AML-193 (cell line): Measurements from ENCODE around the gene PLEKHH1.
A peak's percentile ranks its signal among the peaks of the same experiment; 100 is the strongest.

Source experiments
- DNase-seq, 2 experiments: peaks; one replicate each; lab custom pipeline; 2025; lab: John Stamatoyannopoulos, UW

Gene PLEKHH1

DNA sequence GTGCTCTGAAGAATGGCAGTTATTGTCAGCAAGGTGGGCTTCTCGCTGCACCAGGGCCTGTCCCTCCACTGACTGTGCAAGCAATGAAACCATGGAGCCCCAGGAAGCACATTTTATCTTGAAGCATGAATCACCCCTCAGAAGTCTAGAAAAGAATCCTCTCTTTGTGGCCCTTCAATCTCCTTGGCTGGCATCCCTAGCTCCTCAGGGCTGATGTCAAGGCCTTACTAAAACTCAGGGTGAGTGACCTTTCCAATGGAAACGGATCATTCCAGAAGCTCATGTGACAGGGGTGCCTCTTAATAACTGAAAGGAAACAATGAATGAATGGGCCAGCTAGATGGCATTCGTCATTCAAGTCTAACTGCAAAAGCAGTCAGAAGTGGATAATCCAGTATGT is 22.3 kb upstream of the PLEKHH1 start:
- no peak for DNase-seq

- no peak for DNase-seq
These were observed 20.4 kb upstream of the PLEKHH1 start for GRCh38 chr14:67512463-67513310.

DNA sequence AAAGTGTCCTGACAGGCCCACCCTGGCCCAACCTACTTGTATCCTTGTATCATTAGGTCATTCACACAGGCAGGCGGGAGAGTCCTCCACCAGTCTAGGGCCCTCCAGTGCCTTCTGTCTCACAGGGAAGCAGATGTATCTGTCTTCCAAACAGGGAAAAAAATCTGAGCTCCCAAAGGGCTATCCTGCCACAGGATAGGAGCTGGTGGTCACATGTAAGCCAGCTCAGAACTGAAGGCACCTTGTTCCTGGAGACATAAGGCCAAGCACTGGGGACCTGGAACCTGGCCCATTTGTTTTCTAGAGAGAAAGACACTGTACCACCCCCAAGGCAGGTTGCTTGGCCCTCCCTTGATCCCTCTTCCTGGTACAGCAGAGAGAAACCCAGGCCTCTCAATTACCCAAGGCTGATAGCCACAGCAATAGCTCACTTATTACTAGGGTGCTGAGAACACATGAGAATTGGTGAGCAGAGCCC is 19.4 kb upstream of the PLEKHH1 start:
- DNase-seq = no peak

GRCh38 chr14:67514203-67514607 is 18.9 kb upstream of the PLEKHH1 start:
- DNase-seq = no peak

DNA sequence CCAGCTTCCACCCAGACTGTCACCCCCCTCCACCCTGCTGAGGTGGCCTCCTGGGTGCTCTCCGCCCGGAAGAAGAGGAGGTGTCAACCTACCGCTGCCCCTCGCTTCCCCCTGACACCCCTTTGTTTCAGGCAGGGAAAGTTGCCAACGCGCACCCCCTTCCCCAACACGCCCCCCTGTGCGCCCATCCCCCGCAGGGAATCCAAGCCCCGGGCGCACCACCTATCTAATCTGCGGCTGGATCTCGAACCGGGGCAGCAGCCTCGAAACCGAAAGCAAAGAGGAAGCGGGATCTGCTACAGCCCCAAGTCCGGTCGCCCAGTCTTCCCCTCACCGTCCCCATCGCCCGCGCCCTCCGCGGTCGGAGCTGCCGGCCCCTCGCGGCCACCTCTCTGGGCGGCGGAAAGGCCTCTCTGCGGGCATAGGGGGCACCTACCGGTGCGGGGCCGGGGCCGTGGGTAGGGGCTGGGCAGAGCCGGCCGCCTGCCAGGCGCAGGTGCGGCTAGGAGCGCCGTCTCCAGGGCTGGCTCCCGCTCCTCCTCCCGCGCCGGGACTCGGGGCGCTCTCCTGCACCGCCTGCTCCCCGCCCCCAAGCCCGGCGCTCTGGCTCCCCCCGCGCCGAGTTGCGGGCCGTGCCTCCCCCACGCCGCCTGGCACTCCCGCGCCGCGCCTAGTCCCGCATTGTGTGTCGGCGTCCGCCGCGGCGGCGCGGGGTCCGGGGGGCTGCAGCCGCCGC is 18.3 kb upstream of the PLEKHH1 start:
- DNase-seq = peak; percentile 4 to 7

DNA sequence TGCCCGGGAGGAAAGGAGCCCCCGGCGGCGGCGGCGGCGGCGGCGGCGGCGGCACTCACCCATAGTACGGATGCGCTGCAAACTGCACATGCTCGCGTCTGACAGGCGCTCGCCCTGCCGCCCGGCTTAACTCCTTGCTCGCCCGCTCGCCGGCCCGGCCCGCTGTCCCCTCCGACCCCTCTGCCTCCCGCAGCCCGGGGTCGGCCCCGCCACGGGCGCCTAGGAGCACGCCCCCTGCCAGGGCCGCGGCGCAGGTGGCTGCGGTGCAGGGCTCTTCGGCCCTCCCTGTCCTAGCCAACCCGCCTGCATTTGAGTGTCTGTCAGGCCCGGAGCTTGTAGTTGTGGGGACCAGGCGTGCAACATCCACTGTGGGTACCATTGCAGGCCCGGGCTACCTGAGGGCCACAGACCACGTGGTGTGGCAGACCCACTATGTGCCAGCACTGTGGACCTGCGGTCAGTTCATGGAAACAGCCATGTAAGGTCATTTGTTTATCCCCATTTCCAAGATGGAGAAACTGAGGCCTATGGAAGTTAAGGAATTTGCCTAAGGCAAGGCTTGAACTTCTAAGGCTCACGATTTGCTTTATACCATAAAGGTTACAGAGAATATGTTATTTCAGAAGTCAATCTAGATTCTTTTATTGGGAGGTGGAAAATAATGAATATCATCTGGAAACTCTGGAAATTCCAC is 17.6 kb upstream of the PLEKHH1 start:
- no peak for DNase-seq

DNA sequence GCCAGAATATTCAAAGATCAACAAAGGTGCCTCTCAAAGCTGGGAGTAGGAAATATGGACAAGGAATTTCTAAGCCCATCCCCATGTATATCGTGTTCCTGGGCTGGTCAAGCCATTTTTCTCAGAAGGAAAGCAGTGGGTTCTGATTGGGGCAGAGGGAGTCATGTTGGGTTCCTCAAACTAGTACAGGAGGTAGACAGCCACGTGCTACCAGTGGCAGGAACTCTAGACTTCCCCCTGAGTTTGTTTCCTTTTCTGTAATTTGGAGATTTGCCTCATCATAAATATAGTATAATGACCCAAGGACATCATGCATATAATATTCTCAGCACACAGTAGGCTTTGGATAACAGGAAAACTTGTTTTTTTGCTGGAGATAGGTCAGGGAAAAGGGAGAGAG is 16.4 kb upstream of the PLEKHH1 start:
- DNase-seq = no peak

GRCh38 chr14:67517083-67517482 is 16.0 kb upstream of the PLEKHH1 start:
- no peak for DNase-seq

DNA sequence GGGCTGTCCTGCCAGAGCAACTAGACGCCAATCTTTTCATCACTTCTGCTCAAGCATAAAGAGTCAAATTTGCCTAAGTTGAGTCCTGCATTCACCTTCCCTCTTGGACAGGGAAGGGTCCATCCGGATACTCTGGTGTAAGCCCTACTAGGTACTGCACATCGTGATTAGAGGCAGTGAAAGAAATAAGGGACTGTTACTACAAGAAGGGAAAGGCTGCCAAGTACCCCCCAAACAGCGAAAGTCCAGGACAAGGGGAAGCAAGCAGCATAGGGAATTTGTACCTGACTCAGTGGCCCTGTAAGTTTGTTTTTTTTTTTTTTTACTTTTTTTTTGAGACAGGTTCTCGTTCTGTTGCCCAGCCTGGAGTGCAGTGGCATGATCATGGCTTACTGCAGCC is 13.7 kb upstream of the PLEKHH1 start:
- no peak for DNase-seq

DNA sequence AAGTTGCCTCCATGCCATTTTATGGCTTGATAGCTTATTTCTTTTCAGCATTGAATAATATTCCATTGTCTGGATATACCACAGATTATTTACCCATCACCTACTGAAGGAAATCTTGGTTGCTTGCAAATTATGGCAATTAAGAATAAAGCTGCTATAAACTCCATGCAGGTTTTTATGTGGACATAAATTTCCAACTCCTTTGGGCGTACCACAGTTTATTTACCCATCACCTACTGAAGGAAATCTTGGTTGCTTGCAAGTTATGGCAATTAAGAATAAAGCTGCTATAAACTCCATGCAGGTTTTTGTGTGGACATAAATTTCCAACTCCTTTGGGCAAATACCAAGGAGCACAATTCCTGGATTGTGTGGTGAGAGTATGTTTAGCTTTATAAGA is 12.6 kb upstream of the PLEKHH1 start:
- DNase-seq = no peak

- DNase-seq = no peak
These were observed 10.8 kb upstream of the PLEKHH1 start for GRCh38 chr14:67522270-67522669.

GRCh38 chr14:67523764-67524633 is 9.1 kb upstream of the PLEKHH1 start:
- DNase-seq = no peak

- DNase-seq = no peak
These were observed 8.5 kb upstream of the PLEKHH1 start for GRCh38 chr14:67524634-67524963.

DNA sequence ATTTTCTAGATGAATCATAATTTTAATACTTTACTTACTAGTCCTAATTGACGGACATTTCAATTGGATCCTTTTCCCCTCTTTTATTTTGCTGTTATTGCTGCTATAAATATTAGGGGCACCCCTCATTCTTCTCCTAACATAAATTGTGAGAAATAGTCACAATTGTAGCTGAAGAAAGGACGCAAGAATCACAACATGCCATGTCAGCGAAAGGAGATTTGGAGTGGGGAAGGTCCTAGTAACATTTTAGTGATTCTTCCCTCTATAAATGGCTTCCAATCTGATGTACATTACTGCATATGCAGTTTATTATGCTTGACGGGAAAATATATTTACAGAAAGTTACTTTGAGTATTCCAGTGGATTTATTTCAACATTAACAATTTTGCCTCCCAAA is 7.7 kb upstream of the PLEKHH1 start:
- DNase-seq = no peak

- DNase-seq = no peak
These were observed 6.9 kb upstream of the PLEKHH1 start for GRCh38 chr14:67526181-67526580.

DNA sequence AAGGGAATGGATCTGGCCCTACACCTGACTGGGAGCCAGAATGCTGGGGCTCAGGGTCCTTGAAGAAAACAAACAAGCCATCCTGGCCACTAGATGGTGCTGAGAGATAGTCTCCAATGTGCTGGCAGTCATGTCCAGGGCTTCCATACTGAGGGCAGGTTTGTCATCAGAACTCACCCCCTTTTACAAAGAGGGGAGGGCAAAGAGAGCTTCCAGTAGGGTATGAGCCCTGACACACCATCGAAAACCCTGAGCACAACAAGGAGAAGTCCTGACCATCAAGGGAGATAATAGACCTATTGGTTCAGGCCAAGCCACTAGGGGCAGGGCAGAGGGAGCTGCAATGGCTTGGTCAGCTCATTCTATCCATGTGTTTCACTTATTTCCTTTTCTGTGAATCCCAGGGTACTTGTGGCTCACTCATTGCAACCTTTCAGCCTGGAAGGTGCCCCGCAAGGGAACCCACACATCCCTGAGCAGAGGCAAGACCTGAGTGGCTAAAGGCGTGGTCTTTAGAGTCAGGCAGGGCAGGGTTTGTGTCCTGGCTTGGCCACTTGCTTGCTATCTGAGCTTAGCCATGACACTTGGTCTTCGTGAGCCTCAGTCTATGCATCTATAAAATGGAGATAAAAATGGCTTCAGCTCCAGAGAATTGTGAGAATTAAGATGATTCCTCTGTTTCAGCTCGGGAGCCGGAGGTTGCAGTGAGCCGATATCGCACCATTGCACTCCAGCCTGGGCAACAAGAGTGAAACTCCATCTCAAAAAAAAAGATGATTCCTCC is 6.2 kb upstream of the PLEKHH1 start:
- peak; percentile 39 to 41 for DNase-seq

- no peak for DNase-seq
These were observed 5.3 kb upstream of the PLEKHH1 start for GRCh38 chr14:67527756-67528155.

DNA sequence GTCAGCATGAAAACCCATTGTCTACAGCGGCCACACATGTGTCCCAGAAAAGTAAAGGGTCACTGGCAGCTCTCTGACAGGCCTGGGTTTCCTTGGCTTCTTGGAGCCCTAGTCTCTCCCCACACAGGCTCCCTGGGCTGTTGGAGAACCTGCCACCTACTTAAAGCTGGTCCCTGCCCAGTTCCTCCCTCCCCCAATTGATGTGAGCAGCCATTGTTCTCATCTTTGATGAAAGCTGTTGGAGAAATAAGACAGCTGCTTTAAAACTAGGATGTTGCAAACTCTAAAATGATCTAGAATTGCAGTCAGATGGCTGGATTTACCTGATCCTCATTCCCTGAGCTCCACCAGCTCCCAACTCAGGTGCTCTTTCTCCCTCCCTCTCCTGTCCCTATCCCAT is 4.8 kb upstream of the PLEKHH1 start:
- no peak for DNase-seq

DNA sequence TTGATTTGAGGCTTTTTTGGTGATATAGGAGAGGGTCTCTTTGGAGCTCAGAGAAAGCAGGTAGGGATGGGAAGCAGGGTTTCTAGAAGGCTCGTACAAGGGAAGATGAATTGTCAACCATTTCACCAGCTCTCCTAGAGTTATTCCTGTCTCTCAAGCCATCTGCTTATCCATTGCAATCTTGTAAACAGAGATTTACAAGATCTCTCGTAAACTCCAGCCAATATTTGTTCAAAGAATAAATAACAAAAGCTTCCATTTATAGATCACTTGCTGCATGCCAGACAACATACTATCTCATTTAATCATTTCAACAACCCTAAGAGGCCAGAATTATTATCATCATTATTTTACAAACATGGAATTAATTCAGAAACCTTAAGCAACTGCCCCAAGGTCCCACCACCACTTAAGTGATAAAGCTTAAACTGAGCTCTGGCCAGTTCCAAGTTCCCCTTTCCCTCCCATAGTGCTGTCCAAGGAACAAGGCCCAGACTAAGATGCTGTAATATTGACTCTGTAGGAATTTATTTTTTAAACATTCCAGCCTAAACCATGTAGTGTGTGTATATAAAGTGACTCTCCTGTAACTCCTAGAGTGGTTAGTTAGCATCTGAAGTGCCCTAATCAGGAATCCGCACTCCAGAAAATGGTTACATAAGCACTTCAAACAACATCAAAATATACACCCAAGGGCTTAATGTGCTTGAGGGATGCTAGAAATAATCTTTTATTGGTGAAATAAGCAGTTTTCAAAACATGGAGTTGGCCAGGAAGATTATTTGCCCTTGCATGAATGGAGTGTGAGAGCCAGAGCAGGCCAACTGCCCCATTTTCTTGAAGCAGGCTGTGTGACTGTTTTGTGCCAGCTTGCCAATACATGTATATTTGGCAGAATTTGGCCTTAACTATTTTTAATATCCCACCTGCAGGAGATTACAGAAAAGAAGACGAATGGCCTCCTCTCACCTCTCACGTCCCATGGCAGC is 2.8 kb upstream of the PLEKHH1 start:
- no peak for DNase-seq

GRCh38 chr14:67532606-67532997 is 488 bp upstream of the PLEKHH1 start:
- no peak for DNase-seq
